A549 (cell line): ENCODE results near the gene SLC9C1.

Source experiments
- CBX2 ChIP-seq: fragments of 200-600 bp; sonication (generic); IDR thresholded peaks from 2 replicates; pipeline ENCODE4 v1.6.1; 2016; ENCODE audit warnings: low read depth, mild to moderate bottlenecking, borderline replicate concordance
- CEBPB ChIP-seq, 2 experiments: fragments of >200 bp in 1 of 2; sonication (Bioruptor Twin) in 1 of 2; formaldehyde crosslinking in 1 of 2; IDR thresholded peaks; 2 replicates each; pipeline ENCODE4 v1.6.1; 2012 to 2016
- CTCF ChIP-seq: fragments of >200 bp; sonication (Bioruptor Twin); formaldehyde crosslinking; IDR thresholded peaks from 3 replicates; pipeline ENCODE4 v1.5.1; 2016
- EP300 ChIP-seq, 2 experiments: fragments of >200 bp; sonication (Bioruptor Twin); formaldehyde crosslinking; IDR thresholded peaks; 2 replicates in 1 of 2; 3 replicates in 1 of 2; pipeline ENCODE4 v1.6.1; 2016 to 2017
- GATA3 ChIP-seq: IDR thresholded peaks from 2 replicates; pipeline ENCODE4 v1.6.1; 2012; ENCODE audit warnings: borderline replicate concordance
- KDM1A ChIP-seq: fragments of 200-600 bp; sonication (generic); IDR thresholded peaks from 2 replicates; pipeline ENCODE4 v1.6.1; 2016; ENCODE audit warnings: low read depth, mild to moderate bottlenecking
- MAZ ChIP-seq: fragments of 150-350 bp; IDR thresholded peaks from 2 replicates; pipeline ENCODE4 v1.6.1; 2014; ENCODE audit warnings: antibody characterized with exemption, low read depth, low read length, borderline replicate concordance
- POLR2A ChIP-seq: IDR thresholded peaks from 2 replicates; pipeline ENCODE4 v1.6.1; 2012; ENCODE audit warnings: mild to moderate bottlenecking, low read length
- RAD21 ChIP-seq, 2 experiments: fragments of >200 bp in 1 of 2; sonication (Bioruptor Twin) in 1 of 2; formaldehyde crosslinking in 1 of 2; IDR thresholded peaks in 1 of 2; conservative IDR thresholded peaks in 1 of 2; 2 replicates in 1 of 2; 3 replicates in 1 of 2; pipeline ENCODE4 v1.6.1; 2012 to 2018; ENCODE audit warnings: inconsistent platforms in 1 of 2
- REST ChIP-seq: fragments of 200-600 bp; sonication (generic); IDR thresholded peaks from 2 replicates; pipeline ENCODE4 v1.6.1; 2016; ENCODE audit warnings: antibody characterized with exemption, mild to moderate bottlenecking, moderate library complexity
- ZFP36 ChIP-seq: fragments of 450-650 bp; IDR thresholded peaks from 2 replicates; pipeline ENCODE4 v1.6.1; 2014; ENCODE audit warnings: borderline replicate concordance; ENCODE audit not compliant: partially characterized antibody
- TF ChIP-seq, protein P1 (sequence below): IDR thresholded peaks from 2 replicates; pipeline ENCODE4 v1.6.1; 2012

- no peak for TF ChIP-seq EP300 (IDR thresholded peaks at IDR 0.05)
- TF ChIP-seq MAZ = no peak
- no peak for TF ChIP-seq POLR2A
- TF ChIP-seq RAD21 (conservative IDR thresholded peaks at IDR 0.05 in 1 of 2, IDR thresholded peaks at IDR 0.05 in 1 of 2) = no peak
- TF ChIP-seq CTCF = no peak
- TF ChIP-seq KDM1A = no peak
- TF ChIP-seq REST = no peak
- TF ChIP-seq CEBPB (IDR thresholded peaks at IDR 0.05) = no peak
- TF ChIP-seq GATA3 = no peak
- no peak for TF ChIP-seq CBX2
- TF ChIP-seq, protein P1, sequence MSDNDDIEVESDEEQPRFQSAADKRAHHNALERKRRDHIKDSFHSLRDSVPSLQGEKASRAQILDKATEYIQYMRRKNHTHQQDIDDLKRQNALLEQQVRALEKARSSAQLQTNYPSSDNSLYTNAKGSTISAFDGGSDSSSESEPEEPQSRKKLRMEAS = no peak
- no peak for TF ChIP-seq ZFP36
These were observed 47.4 kb upstream of the SLC9C1 start for GRCh38 chr3:112341386-112341785.
